Endothelial cell of umbilical vein (primary cell): Measurements from ENCODE around the gene KIF6. TPM values are rescaled to one million over a fixed set of nuclear protein-coding genes. Genes with fewer than 3 reads are reported as not detected.

ENCODE experiments used
- BruUV-seq: library from RNA; stranded (reverse); fragments of 400-500 nt; replicated peaks from 2 replicates; lab custom pipeline; 2021; lab: Mats Ljungman, UMichigan
- CTCF ChIA-PET: fragments of 300-600, 350-600 bp; sonication (Branson Sonifier 250); formaldehyde crosslinking; loops from one replicate; lab custom pipeline; 2021; ENCODE audit warnings: antibody characterized with exemption, inconsistent platforms; lab: Charles Lee
- POLR2A ChIA-PET: fragments of 300-600, 350-600 bp; sonication (Branson Sonifier 250); formaldehyde crosslinking; loops from one replicate; lab custom pipeline; 2021; ENCODE audit warnings: antibody characterized with exemption, inconsistent platforms; lab: Charles Lee
- DNase-seq: peaks from one replicate; pipeline ENCODE4 v3.0.0-alpha.2; 2011; ENCODE audit warnings: low read depth, low spot score
- FAIRE-seq: peaks from 2 replicates; lab custom pipeline; 2011; peaks lifted over from hg19 to GRCh38; lab: Jason Lieb, UNC
- H2AFZ ChIP-seq: 2 replicates; pipeline ENCODE4 v1.6.0; 2012; ENCODE audit warnings: low read depth, low read length, control low read depth, inconsistent platforms
- H3K27ac ChIP-seq: 2 replicates; pipeline ENCODE4 v1.5.1; 2011; ENCODE audit warnings: low read depth, mild to moderate bottlenecking, control low read depth, low read length, moderate library complexity; ENCODE audit not compliant: insufficient read depth
- H3K27me3 ChIP-seq, 2 experiments: 2 replicates each; pipeline versions ENCODE4 v1.6.0 to v1.6.1; 2011; ENCODE audit warnings: low read length in 2 of 2, mixed read lengths in 1 of 2; ENCODE audit not compliant: control insufficient read depth in 2 of 2, insufficient read depth in 2 of 2
- H3K36me3 ChIP-seq, 2 experiments: 2 replicates in 1 of 2; 3 replicates in 1 of 2; pipeline ENCODE4 v1.5.1; 2011; ENCODE audit warnings: low read length in 2 of 2, mild to moderate bottlenecking in 1 of 2, moderate library complexity in 1 of 2; ENCODE audit not compliant: control insufficient read depth in 2 of 2, insufficient read depth in 2 of 2; ENCODE audit errors: extremely low read depth in 1 of 2
- H3K4me1 ChIP-seq: 3 replicates; pipeline ENCODE4 v1.5.1; 2011; ENCODE audit warnings: mild to moderate bottlenecking, low read length; ENCODE audit not compliant: control insufficient read depth, insufficient read depth; ENCODE audit errors: extremely low read depth
- H3K4me2 ChIP-seq: 2 replicates; pipeline ENCODE4 v1.6.1; 2011; ENCODE audit warnings: low read length, control low read depth, mixed read lengths; ENCODE audit not compliant: insufficient read depth
- H3K4me3 ChIP-seq, 3 experiments: fragments of 200-600 bp in 1 of 3; sonication (generic), shearing (Covaris generic) in 1 of 3; replicated peaks in 1 of 3; 2 replicates each; pipeline ENCODE4 v1.5.1; 2011 to 2016; ENCODE audit warnings: control low read depth in 3 of 3, low read length in 3 of 3, mild to moderate bottlenecking in 2 of 3, inconsistent platforms in 1 of 3, low read depth in 1 of 3, moderate library complexity in 1 of 3; ENCODE audit not compliant: insufficient read depth in 1 of 3
- H3K79me2 ChIP-seq: 2 replicates; pipeline ENCODE4 v1.6.0; 2012; ENCODE audit warnings: low read length, inconsistent platforms; ENCODE audit not compliant: control insufficient read depth, insufficient read depth
- H3K9ac ChIP-seq: replicated peaks from 2 replicates; pipeline ENCODE3; 2011; ENCODE audit warnings: low read length, control low read depth; ENCODE audit not compliant: insufficient read depth; ENCODE audit errors: extremely low read depth
- H3K9me1 ChIP-seq: replicated peaks from 3 replicates; pipeline ENCODE4 v1.6.0; 2011; ENCODE audit warnings: mild to moderate bottlenecking, low read length; ENCODE audit not compliant: control insufficient read depth, insufficient read depth; ENCODE audit errors: extremely low read depth
- H3K9me3 ChIP-seq: replicated peaks from 2 replicates; pipeline ENCODE4 v1.5.1; 2012; ENCODE audit warnings: low read length, inconsistent platforms; ENCODE audit not compliant: control insufficient read depth, insufficient read depth
- H4K20me1 ChIP-seq: replicated peaks from 2 replicates; pipeline ENCODE3; 2011; ENCODE audit warnings: mild to moderate bottlenecking, low read length; ENCODE audit not compliant: control insufficient read depth, insufficient read depth; ENCODE audit errors: extremely low read depth
- CTCF ChIP-seq, 2 donors: IDR thresholded peaks; 1 replicate in 1 of 2; 2 replicates in 1 of 2; pipeline ENCODE4 v1.5.1; 2011; ENCODE audit warnings: low read length in 2 of 2, mild to moderate bottlenecking in 2 of 2, moderate library complexity in 2 of 2, control low read depth in 1 of 2, inconsistent platforms in 1 of 2, low read depth in 1 of 2; ENCODE audit not compliant: insufficient read depth in 1 of 2; ENCODE audit errors: extremely low read depth in 1 of 2
- EZH2 ChIP-seq: IDR thresholded peaks from 2 replicates; pipeline ENCODE4 v1.6.1; 2012; ENCODE audit warnings: borderline replicate concordance, low read depth, mild to moderate bottlenecking, moderate library complexity, low read length, inconsistent platforms; ENCODE audit not compliant: severe bottlenecking
- FOS ChIP-seq: IDR thresholded peaks from 2 replicates; pipeline ENCODE4 v1.6.1; 2011; ENCODE audit warnings: mild to moderate bottlenecking, low read length, moderate library complexity, borderline replicate concordance; ENCODE audit not compliant: insufficient read depth
- GATA2 ChIP-seq: IDR thresholded peaks from 2 replicates; pipeline ENCODE4 v1.7.0; 2011; ENCODE audit warnings: low read depth, mild to moderate bottlenecking, moderate library complexity, mixed read lengths, low read length; ENCODE audit not compliant: insufficient read length, insufficient read depth
- JUN ChIP-seq: IDR thresholded peaks from 2 replicates; pipeline ENCODE4 v1.6.1; 2011; ENCODE audit warnings: borderline replicate concordance, low read depth; ENCODE audit not compliant: insufficient read length, insufficient read depth
- MAX ChIP-seq: IDR thresholded peaks from 2 replicates; pipeline ENCODE4 v1.6.1; 2011; ENCODE audit not compliant: insufficient read depth, insufficient read length
- MYC ChIP-seq: IDR thresholded peaks from one replicate; pipeline ENCODE4 v1.6.1; 2011; ENCODE audit warnings: mild to moderate bottlenecking, low read depth, low read length
- POLR2A ChIP-seq: IDR thresholded peaks from 2 replicates; pipeline ENCODE4 v1.6.1; 2012; ENCODE audit warnings: low read depth, mild to moderate bottlenecking, control low read depth, low read length
- POLR2AphosphoS5 ChIP-seq: IDR thresholded peaks from 2 replicates; pipeline ENCODE4 v1.6.1; 2012; ENCODE audit warnings: low read depth, mild to moderate bottlenecking, control low read depth, low read length, moderate library complexity; ENCODE audit not compliant: insufficient read depth
- dilution Hi-C: fragments of 300-500 bp; cut with MboI; formaldehyde crosslinking; loops from one replicate; pipeline ENCODE4 v1.15.0; 2019; ENCODE audit warnings: low sequenced_read_pairs; ENCODE audit not compliant: extremely low pct_ligation_motif_present
- intact Hi-C: fragments of 100-400 bp; cut with micrococcal nuclease; formaldehyde crosslinking; loops from one replicate; pipeline ENCODE4 v1.10.0; 2022
- polyA plus RNA-seq, 4 experiments: library from polyadenylated mRNA; depleted of rRNA in 3 of 4; stranded (reverse) in 3 of 4; unstranded in 1 of 4; fragments of >200 nt; gene quantifications; 2 replicates each; pipeline versions ENCODE4 v1.2.1 to v1.2.3, GENCODE V29; 2011 to 2012; ENCODE audit warnings: missing spikeins in 1 of 4
- total RNA-seq: library from RNA; stranded (reverse); gene quantifications from 2 replicates; pipeline ENCODE4 v1.2.3, GENCODE V29; 2021

KIF6 gene
- total and polyA plus RNA-seq, 2 donors (not counting 3 experiments of a cell fraction or from before 2014, with no cell fraction given): not detected

DNA sequence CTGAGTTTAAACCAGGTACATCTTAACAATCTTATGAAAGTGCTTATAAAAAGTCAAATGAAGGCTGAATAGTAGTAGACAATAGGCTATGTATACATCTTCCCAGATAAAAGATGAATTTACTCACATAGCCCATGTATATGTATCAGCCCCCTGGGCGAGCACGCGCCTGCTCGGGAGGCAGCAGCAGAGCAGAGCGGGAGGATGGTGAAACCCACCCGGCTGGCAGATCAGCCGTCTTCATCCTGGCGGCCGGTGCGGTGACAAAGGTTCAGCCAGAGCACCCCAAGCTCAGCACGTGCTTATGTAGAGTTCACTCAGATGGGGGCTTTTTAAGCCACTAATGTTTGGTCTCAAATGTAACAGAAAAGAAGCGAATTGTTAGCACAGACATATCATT, 184.8 kb downstream of the KIF6 start:
- H3K4me1 ChIP-seq: no peaks in the 10 kb centered on the region
- no TSS peak for BruUV-seq
- intact Hi-C loops (no loop called here), dilution Hi-C loops (no loop called here)
- H3K9me3 ChIP-seq: peaks cover 2% of the 10 kb centered on the region
- no peak overlapping the region for H2AFZ ChIP-seq
- no peaks in the 10 kb centered on the region for H3K36me3 ChIP-seq
- CTCF ChIA-PET: no interaction called here
- no peak overlapping the region for H3K9ac ChIP-seq
- no peak for DNase-seq
- POLR2A ChIA-PET: no interaction called here
- no peaks in the 10 kb centered on the region for H3K79me2 ChIP-seq
- TF ChIP-seq EZH2: no peak
- no peak for TF ChIP-seq GATA2
- no peak for TF ChIP-seq JUN
- no peak for TF ChIP-seq CTCF (IDR thresholded peaks at IDR 0.05; ENCODE audit: extremely low read depth in 1 of 2, insufficient read depth in 1 of 2, low read depth in 1 of 2, low read length in 2 of 2)
- no peak for TF ChIP-seq MYC
- no peak for TF ChIP-seq MAX
- TF ChIP-seq FOS: no peak
- no peak for TF ChIP-seq POLR2A
- no peak for TF ChIP-seq POLR2AphosphoS5
- H3K4me2 ChIP-seq: no peak overlapping the region
- H4K20me1 ChIP-seq: no peaks in the 10 kb centered on the region
- H3K27me3 ChIP-seq: no peaks in the 10 kb centered on the region
- no peak overlapping the region for H3K4me3 ChIP-seq
- FAIRE-seq: no peak
- no peaks in the 10 kb centered on the region for H3K9me1 ChIP-seq
- H3K27ac ChIP-seq: no peak overlapping the region
